ENCODE data around the gene APEH. TPM values are rescaled to one million over a fixed set of nuclear protein-coding genes. Genes with fewer than 3 reads are reported as not detected.

APEH gene
- total and polyA plus RNA-seq, 10 of the 15 experiments (the other 5 are each of a cell fraction or from before 2014, with no cell fraction given), result 74.4 to 214 (median 131) TPM

- TF ChIP-seq REST (IDR thresholded peaks at IDR 0.05; ENCODE audit: low read depth, low read length) (no peak), KAT2A (conservative IDR thresholded peaks at IDR 0.05; ENCODE audit: control insufficient read depth, low read depth, low read length) (no peak), NBN (IDR thresholded peaks at IDR 0.05) (peak; percentile 58; the same call in 1 of the 2 replicates), ZNF384 (IDR thresholded peaks at IDR 0.05; ENCODE audit: borderline replicate concordance, low read depth, low read length) (no peak), RELA (IDR thresholded peaks at IDR 0.05; ENCODE audit: borderline replicate concordance, partially characterized antibody) (peak; percentile 81), CHD1 (IDR thresholded peaks at IDR 0.05; ENCODE audit: low read depth, low read length) (no peak), SPI1 (IDR thresholded peaks at IDR 0.05; ENCODE audit: borderline replicate concordance, insufficient read depth, low read depth, low read length) (no peak), SMC3 (IDR thresholded peaks at IDR 0.05; ENCODE audit: borderline replicate concordance, low read length) (no peak), EED (IDR thresholded peaks at IDR 0.05; ENCODE audit: low read depth) (no peak), STAT1 (conservative IDR thresholded peaks at IDR 0.05) (no peak), PBX3 (IDR thresholded peaks at IDR 0.05; ENCODE audit: insufficient replicate concordance, low read depth, low read length) (peak; percentile 3), USF1 (IDR thresholded peaks at IDR 0.05; ENCODE audit: borderline replicate concordance, extremely low read length, insufficient read depth, low read depth, low read length) (no peak), ZBTB4 (CRISPR knock-in tag; IDR thresholded peaks at IDR 0.05) (no peak), SP1 (IDR thresholded peaks at IDR 0.05; ENCODE audit: low read depth, low read length) (peak; percentile 73), HSF1 (IDR thresholded peaks at IDR 0.05; ENCODE audit: low read depth, low read length) (no peak), ATF3 (IDR thresholded peaks at IDR 0.05; ENCODE audit: borderline replicate concordance, extremely low read depth, low read depth, low read length) (no peak), RB1 (IDR thresholded peaks at IDR 0.05; ENCODE audit: borderline replicate concordance) (peak; percentile 60; the same call in 1 of the 2 replicates)
These were observed 15.1 kb downstream of the APEH start, which contains the start of the genes MST1 and RNF123 (continued) for GRCh38 chr3:49689046-49689907.

Measured in GM12878 (cell line).